ENCODE measurements around the gene LCMT1. TPM values are rescaled to one million over a fixed set of nuclear protein-coding genes. Genes with fewer than 3 reads are reported as not detected.
"Not testable (repeated sequence)": the region's sequence is repeated elsewhere in the genome, so short reads cannot be mapped to it uniquely, and the experiment has no call there.

LCMT1 gene
- total and polyA plus RNA-seq, 2 of the 13 experiments (the other 11 are each of a cell fraction or from before 2014, with no cell fraction given), result 41.2 to 48.7 TPM

GRCh38 chr16:25126086-25126666 lies 14.6 kb downstream of the LCMT1 start:
- in situ Hi-C loops (cut with HindIII; ENCODE audit: extremely low pct_ligation_motif_present, low pct_unique_long_range_greater_than_20kb); POLR2A ChIA-PET: not testable (repeated sequence)

DNA sequence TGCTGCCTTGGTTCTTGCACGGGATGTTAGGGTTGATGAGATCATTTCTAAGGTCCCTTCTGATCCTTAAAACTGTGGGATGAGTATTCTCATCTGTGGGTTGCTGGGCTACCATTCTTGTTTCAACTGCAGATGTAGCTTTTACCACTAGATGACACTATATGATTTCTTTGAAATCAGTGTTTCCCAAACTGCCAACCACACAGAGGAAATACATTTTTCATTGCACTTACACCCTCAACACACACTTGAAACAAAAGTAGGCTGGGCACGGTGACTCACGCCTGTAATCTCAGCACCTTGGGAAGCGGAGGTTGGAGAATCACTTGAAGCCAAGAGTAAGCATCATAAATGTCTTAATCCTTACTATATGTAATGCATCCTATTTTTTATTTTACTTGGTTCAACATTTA lies 15.3 kb downstream of the LCMT1 start:
- Histone ChIP-seq H3K4me3 (replicated peaks in 1 of 3; ENCODE audit: insufficient read depth in 1 of 3, low read depth in 2 of 3, low read length in 3 of 3) (no peak overlapping the region), H3K4me1 (ENCODE audit: insufficient read depth, low read length) (no peaks in the 10 kb centered on the region), H3K27me3 (ENCODE audit: control insufficient read depth in 1 of 2, insufficient read depth in 2 of 2, low read length in 2 of 2) (no peaks in the 10 kb centered on the region), H3K9ac (ENCODE audit: insufficient read depth, low read depth, low read length) (no peak overlapping the region), H3K36me3 (replicated peaks in 1 of 2; ENCODE audit: control insufficient read depth in 1 of 2, insufficient read depth in 2 of 2, low read length in 2 of 2) (peaks cover 5 to 34% of the 10 kb centered on the region in 2 experiments), H3K9me3 (ENCODE audit: low read length) (no peaks in the 10 kb centered on the region), H3K27ac (ENCODE audit: extremely low read length, insufficient read depth, low read length) (no peak overlapping the region), H3K4me2 (ENCODE audit: low read depth, low read length) (no peak overlapping the region), H4K20me1 (ENCODE audit: insufficient read depth, low read length) (no peaks in the 10 kb centered on the region), H2AFZ (ENCODE audit: low read length) (no peak overlapping the region), H3K79me2 (ENCODE audit: insufficient read depth, low read length) (peaks cover 10% of the 10 kb centered on the region)
- in situ Hi-C loops (cut with HindIII; ENCODE audit: extremely low pct_ligation_motif_present, low pct_unique_long_range_greater_than_20kb) (no loop called here), intact Hi-C loops (cut with micrococcal nuclease; ENCODE audit: unreplicated experiment) (loop anchor here (1.0 kb wide), 2 partner anchors 72 to 98 kb away; no protein-coding TSS in a partner anchor)
- no TSS peak for BruUV-seq (replicated peaks)
- DNase-seq (ENCODE audit: low spot score), result peak; percentile 35
- POLR2A ChIA-PET, result no interaction called here
- CTCF ChIA-PET (ENCODE audit: low intra/inter-chr PET ratio, low total read pairs), result interaction anchor here (1.1 to 1.9 kb wide), 3 partner anchors 97 to 100 kb away, joined by 3 to 48 read pairs (median 4); no protein-coding TSS in a partner anchor
- ATAC-seq, result peak; percentile 80
- no peak for FAIRE-seq
- 68% methylated on average over 4 of the region's 4 CpGs for WGBS (ENCODE audit: low lambda C conversion rate)
- TF ChIP-seq SMC3 (IDR thresholded peaks at IDR 0.05; ENCODE audit: low read length) (peak; percentile 93), TARDBP (CRISPR knock-in tag; IDR thresholded peaks at IDR 0.05) (no peak), ZNF431 (CRISPR knock-in tag; IDR thresholded peaks at IDR 0.05; ENCODE audit: borderline replicate concordance, low read depth) (no peak), RAD21 (CRISPR knock-in tag; IDR thresholded peaks at IDR 0.05) (peak; percentile 84), ZSCAN30 (CRISPR knock-in tag; IDR thresholded peaks at IDR 0.05) (no peak), FOXK1 (CRISPR knock-in tag; IDR thresholded peaks at IDR 0.05; ENCODE audit: borderline replicate concordance, low read depth) (no peak), ETS1 (CRISPR knock-in tag; IDR thresholded peaks at IDR 0.05) (no peak), SP140L (CRISPR knock-in tag; IDR thresholded peaks at IDR 0.05; ENCODE audit: borderline replicate concordance) (no peak), STAG1 (CRISPR knock-in tag; IDR thresholded peaks at IDR 0.05) (peak; percentile 94)
- TF ChIP-seq, protein P1, sequence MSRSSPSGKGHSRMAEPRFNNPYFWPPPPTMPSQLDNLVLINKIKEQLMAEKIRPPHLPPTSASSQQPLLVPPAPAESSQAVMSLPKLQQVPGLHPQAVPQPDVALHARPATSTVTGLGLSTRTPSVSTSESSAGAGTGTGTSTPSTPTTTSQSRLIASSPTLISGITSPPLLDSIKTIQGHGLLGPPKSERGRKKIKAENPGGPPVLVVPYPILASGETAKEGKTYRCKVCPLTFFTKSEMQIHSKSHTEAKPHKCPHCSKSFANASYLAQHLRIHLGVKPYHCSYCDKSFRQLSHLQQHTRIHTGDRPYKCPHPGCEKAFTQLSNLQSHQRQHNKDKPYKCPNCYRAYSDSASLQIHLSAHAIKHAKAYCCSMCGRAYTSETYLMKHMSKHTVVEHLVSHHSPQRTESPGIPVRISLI (CRISPR knock-in tag; IDR thresholded peaks at IDR 0.05; ENCODE audit: borderline replicate concordance), result peak; percentile 26; the same call in 1 of the 2 replicates

More at GRCh38 chr16:25126086-25126666, 14.6 kb downstream of the LCMT1 start:
- not testable (repeated sequence) for H3K9ac ChIP-seq (ENCODE audit: insufficient read depth, low read depth, low read length); BruUV-seq (replicated peaks); H2AFZ ChIP-seq (ENCODE audit: low read length); H3K4me1 ChIP-seq (ENCODE audit: insufficient read depth, low read length); H3K27me3 ChIP-seq (ENCODE audit: control insufficient read depth in 1 of 2, insufficient read depth in 2 of 2, low read length in 2 of 2); FAIRE-seq; H3K9me3 ChIP-seq (ENCODE audit: low read length); H3K4me2 ChIP-seq (ENCODE audit: low read depth, low read length); H4K20me1 ChIP-seq (ENCODE audit: insufficient read depth, low read length); H3K4me3 ChIP-seq (replicated peaks in 1 of 3; ENCODE audit: insufficient read depth in 1 of 3, low read depth in 2 of 3, low read length in 3 of 3); H3K27ac ChIP-seq (ENCODE audit: extremely low read length, insufficient read depth, low read length); DNase-seq (ENCODE audit: low spot score)
- ATAC-seq, result peak; percentile 54
- TF ChIP-seq, protein P2, sequence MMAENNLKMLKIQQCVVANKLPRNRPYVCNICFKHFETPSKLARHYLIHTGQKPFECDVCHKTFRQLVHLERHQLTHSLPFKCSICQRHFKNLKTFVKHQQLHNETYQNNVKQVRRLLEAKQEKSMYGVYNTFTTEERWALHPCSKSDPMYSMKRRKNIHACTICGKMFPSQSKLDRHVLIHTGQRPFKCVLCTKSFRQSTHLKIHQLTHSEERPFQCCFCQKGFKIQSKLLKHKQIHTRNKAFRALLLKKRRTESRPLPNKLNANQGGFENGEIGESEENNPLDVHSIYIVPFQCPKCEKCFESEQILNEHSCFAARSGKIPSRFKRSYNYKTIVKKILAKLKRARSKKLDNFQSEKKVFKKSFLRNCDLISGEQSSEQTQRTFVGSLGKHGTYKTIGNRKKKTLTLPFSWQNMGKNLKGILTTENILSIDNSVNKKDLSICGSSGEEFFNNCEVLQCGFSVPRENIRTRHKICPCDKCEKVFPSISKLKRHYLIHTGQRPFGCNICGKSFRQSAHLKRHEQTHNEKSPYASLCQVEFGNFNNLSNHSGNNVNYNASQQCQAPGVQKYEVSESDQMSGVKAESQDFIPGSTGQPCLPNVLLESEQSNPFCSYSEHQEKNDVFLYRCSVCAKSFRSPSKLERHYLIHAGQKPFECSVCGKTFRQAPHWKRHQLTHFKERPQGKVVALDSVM (CRISPR knock-in tag; IDR thresholded peaks at IDR 0.05), result peak; percentile 64; the same call in 1 of the 2 replicates
- WGBS (ENCODE audit: low lambda C conversion rate), result 75% methylated on average over 13 of the region's 13 CpGs
- intact Hi-C loops (cut with micrococcal nuclease; ENCODE audit: unreplicated experiment), result loop anchor here (1.0 kb wide), 1 partner anchor 71 kb away; no protein-coding TSS in a partner anchor
- H3K79me2 ChIP-seq (ENCODE audit: insufficient read depth, low read length), result peaks cover 15% of the 10 kb centered on the region
- peaks cover 4 to 33% of the 10 kb centered on the region in 2 experiments for H3K36me3 ChIP-seq (replicated peaks in 1 of 2; ENCODE audit: control insufficient read depth in 1 of 2, insufficient read depth in 2 of 2, low read length in 2 of 2)
- CTCF ChIA-PET (ENCODE audit: low intra/inter-chr PET ratio, low total read pairs), result interaction anchor here (1.1 to 1.9 kb wide), 3 partner anchors 97 to 101 kb away, joined by 3 to 48 read pairs (median 4); no protein-coding TSS in a partner anchor
